IPS-15b (cell line): ENCODE data around the gene ST8SIA3.
A peak's percentile ranks its signal among the peaks of the same experiment; 100 is the strongest.

ENCODE experiments used
- H3K27me3 ChIP-seq: one replicate; pipeline ENCODE4 v1.6.1; 2013; ENCODE audit warnings: low read length; ENCODE audit not compliant: control insufficient read depth, insufficient read depth
- H3K36me3 ChIP-seq: one replicate; pipeline ENCODE4 v1.6.1; 2013; ENCODE audit warnings: low read length; ENCODE audit not compliant: control insufficient read depth, insufficient read depth
- H3K4me1 ChIP-seq: one replicate; pipeline ENCODE4 v1.6.1; 2013; ENCODE audit warnings: mild to moderate bottlenecking, low read length; ENCODE audit not compliant: control insufficient read depth, insufficient read depth
- H3K4me3 ChIP-seq: one replicate; pipeline ENCODE4 v1.5.1; 2013; ENCODE audit warnings: low read depth, low read length
- H3K9ac ChIP-seq: one replicate; pipeline ENCODE4 v1.6.1; 2013; ENCODE audit warnings: low read depth, mild to moderate bottlenecking, low read length
- H3K9me3 ChIP-seq: one replicate; pipeline ENCODE4 v1.6.1; 2013; ENCODE audit warnings: mild to moderate bottlenecking, low read length; ENCODE audit not compliant: control insufficient read depth, insufficient read depth

Gene ST8SIA3, protein sequence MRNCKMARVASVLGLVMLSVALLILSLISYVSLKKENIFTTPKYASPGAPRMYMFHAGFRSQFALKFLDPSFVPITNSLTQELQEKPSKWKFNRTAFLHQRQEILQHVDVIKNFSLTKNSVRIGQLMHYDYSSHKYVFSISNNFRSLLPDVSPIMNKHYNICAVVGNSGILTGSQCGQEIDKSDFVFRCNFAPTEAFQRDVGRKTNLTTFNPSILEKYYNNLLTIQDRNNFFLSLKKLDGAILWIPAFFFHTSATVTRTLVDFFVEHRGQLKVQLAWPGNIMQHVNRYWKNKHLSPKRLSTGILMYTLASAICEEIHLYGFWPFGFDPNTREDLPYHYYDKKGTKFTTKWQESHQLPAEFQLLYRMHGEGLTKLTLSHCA

DNA sequence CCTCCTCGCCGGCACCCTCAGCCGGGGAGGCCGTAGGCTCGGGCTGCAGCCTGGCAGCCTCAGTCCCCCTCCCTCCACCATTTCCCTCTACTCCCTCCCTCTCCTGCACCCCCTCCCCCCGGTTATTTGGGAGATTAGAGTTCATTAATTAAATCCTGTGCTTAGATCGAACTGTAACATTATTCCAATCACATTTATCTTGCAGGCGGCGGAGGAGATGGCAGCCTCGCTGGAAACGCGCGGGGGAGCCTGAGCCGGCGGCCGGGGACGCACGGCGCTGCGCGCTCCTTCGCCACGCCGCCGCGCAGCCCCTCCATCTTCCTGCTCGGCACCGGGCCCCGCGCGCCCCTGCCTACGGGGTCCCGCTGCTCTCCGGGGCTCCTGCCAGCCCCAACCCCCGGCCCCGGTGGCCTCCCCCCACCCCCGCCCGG is at the start of gene ST8SIA3:
Gene ST8SIA3 (plus strand): TSS at position 287 of the 431 bp plus-strand sequence. CDS start 290 bp downstream, outside the sequence.
- H3K4me1 ChIP-seq: peaks cover 6% of the 10 kb centered on the region
- peaks cover 27% of the 10 kb centered on the region for H3K27me3 ChIP-seq
- H3K9ac ChIP-seq: no peak within 1 kb of the TSS
- H3K4me3 ChIP-seq: peak within 1 kb of the TSS; percentile 80
- no peaks in the 10 kb centered on the region for H3K36me3 ChIP-seq
- H3K9me3 ChIP-seq: no peaks in the 10 kb centered on the region

DNA sequence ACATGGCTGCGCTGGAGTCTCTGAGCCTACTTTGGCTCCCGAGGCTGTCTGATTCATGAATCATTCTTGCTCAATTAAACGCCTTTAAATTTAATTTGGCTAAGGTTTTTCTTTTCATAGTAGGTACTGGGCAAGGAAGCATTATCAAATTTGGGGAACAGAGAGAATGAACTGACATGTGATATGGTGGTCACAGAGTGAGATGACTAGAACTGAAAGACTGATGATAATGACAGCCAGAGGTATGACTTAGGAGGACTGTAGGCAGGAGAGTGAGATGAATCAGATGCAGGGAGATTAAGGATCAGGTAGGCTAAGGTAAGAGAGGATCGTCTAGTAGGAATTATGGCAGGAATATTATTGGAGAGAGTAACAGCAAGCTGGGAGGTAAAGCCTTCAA is 40.9 kb upstream of the ST8SIA3 start:
- H3K9me3 ChIP-seq: no peaks in the 10 kb centered on the region
- no peak overlapping the region for H3K9ac ChIP-seq
- H3K4me1 ChIP-seq: no peaks in the 10 kb centered on the region
- no peaks in the 10 kb centered on the region for H3K36me3 ChIP-seq
- H3K27me3 ChIP-seq: no peaks in the 10 kb centered on the region
- no peak overlapping the region for H3K4me3 ChIP-seq

DNA sequence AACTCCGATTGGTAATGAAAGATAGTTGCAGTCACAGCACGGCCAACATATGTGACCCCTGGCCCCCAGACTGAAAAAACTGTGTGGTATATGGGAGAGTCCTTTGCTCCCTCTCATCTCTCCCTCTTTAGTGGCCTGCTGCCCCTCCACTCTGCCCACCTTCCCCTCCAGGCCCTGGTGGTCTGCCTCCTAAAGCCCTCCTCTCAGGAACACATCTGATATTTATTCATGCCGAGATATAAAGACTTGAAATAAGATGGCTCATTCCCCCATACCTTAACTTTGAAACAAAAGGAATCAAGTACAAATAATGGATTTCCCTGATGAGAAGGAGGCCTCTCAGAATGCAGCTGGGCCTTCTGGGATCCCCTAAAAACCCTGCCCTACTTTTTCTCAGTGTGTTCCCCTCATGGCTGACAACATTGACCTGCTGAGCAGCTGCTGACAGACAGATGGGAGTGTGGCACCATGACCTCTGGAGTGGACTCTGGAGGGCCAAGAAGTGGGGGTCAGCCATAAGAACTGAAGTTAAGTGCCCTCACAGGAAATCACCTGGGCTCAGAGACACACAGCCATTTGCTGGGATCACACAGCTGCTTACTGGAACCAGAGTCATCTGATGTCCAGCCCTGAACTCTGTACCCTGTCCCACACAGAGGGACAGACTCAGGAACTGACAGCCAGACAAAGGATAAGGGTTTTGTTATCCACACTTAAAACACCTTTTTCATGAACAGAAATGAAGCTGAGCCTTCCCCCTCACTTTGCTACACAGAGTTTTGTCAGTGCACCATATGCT is 39.8 kb upstream of the ST8SIA3 start:
- H3K9me3 ChIP-seq: no peaks in the 10 kb centered on the region
- H3K27me3 ChIP-seq: no peaks in the 10 kb centered on the region
- H3K36me3 ChIP-seq: no peaks in the 10 kb centered on the region

DNA sequence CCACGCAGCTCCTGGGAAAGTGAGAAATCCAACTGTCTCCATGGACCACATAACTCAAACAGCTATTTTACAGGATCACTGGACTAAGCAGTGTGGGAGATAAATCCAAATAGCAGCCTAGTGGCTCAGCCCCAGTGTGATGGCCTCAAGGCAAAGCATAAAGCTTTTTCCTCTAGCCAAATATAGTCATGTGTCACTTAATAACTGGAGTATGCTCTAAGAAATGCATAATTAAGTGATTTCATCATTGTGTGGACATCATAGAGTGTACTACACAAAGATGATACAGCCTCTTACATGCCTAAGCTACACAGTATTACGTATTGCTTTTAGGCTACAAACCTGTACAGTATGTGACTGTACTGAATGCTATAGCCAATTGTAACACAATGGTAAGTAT is 31.8 kb upstream of the ST8SIA3 start:
- Histone ChIP-seq H3K9ac (no peak overlapping the region), H3K9me3 (no peaks in the 10 kb centered on the region), H3K36me3 (no peaks in the 10 kb centered on the region), H3K4me3 (no peak overlapping the region), H3K4me1 (no peaks in the 10 kb centered on the region), H3K27me3 (no peaks in the 10 kb centered on the region)

More for the DNA sequence above, 39.8 kb upstream of the ST8SIA3 start:
- no peak overlapping the region for H3K4me3 ChIP-seq
- no peak overlapping the region for H3K9ac ChIP-seq
- H3K4me1 ChIP-seq: no peaks in the 10 kb centered on the region

DNA sequence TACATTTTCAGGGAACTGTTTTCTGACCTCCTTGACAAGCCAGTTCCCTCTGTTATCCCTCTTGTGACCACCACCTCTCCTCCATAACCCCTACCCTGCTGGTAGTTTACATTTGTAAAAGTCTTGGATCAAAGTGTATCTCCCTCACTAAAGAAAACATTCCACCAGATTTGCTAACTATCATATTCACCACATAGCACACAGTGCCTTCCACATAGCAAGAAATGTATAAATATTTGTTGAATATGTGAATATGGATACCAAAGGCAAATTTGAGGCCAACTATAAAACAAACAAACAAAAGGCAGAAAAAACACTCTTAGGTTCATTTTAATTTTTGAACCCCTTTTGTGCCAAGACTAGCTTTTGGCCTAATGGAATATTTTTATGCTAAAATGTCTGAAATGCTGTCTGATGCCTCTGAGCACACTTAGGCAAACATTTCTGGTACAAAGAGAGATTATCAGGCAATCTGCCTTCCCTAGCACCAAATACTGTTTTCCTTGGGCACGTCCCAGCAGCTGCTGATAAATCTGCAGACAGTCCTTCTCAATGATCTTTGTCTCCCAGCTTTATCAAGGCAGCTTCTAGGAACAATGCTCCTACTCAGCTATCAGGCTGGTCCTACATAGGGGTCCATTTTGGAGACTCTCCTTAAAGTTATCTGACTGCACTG is 26.7 kb upstream of the ST8SIA3 start:
- no peaks in the 10 kb centered on the region for H3K4me1 ChIP-seq
- no peak overlapping the region for H3K9ac ChIP-seq
- H3K36me3 ChIP-seq: no peaks in the 10 kb centered on the region
- no peaks in the 10 kb centered on the region for H3K27me3 ChIP-seq
- no peak overlapping the region for H3K4me3 ChIP-seq
- H3K9me3 ChIP-seq: no peaks in the 10 kb centered on the region

DNA sequence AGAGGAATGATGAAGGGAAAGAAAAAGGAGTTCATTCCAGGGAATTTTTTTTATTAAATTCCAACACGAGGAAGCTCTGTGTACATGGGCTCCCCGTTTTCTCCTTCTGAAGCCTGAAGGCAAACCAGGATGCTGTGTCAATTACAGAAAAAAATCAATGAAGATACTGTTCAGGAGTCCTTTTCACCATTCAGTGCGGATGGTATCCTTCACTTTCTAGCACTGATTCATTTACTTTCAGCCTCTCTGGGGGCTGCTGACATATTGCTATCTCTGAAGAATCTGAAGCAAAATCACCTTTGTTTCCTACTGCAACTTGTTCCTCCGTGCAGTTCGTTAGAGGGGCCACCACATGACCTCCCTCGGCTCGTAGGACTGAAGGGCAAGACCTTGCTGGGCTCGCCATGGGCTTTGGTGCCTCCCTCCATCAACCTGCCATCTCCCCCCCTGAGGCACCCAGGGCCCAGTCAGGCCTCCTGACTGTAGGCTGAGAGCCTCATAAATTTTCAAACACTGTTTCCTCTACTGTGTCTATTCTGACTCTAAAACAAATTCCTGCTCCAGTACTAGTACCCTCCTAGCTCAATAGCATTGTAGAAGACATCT is 25.5 kb upstream of the ST8SIA3 start:
- Histone ChIP-seq H3K4me1 (no peaks in the 10 kb centered on the region), H3K9ac (no peak overlapping the region), H3K27me3 (no peaks in the 10 kb centered on the region), H3K36me3 (no peaks in the 10 kb centered on the region), H3K9me3 (no peaks in the 10 kb centered on the region), H3K4me3 (no peak overlapping the region)

DNA sequence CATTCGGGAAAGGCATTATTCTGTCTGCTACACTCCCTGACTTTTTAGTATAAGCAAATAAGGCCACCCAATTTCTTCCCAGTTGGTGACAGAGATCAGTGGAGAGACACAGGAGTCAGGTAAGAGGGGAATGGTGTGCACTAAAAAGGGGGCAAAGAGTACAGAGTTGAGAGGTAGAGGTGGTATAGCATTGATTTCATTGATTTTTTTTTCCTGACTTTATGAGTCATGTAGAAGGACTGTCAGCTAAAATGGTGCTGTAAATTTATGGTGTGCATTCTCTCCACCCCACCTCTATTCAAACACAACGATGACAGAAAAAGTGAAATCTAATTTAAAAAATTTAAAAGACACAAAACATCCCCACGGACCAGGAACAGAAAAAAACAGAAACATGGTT is 23.7 kb upstream of the ST8SIA3 start:
- Histone ChIP-seq H3K4me1 (no peaks in the 10 kb centered on the region), H3K36me3 (no peaks in the 10 kb centered on the region), H3K9ac (no peak overlapping the region), H3K27me3 (no peaks in the 10 kb centered on the region), H3K9me3 (no peaks in the 10 kb centered on the region), H3K4me3 (no peak overlapping the region)

DNA sequence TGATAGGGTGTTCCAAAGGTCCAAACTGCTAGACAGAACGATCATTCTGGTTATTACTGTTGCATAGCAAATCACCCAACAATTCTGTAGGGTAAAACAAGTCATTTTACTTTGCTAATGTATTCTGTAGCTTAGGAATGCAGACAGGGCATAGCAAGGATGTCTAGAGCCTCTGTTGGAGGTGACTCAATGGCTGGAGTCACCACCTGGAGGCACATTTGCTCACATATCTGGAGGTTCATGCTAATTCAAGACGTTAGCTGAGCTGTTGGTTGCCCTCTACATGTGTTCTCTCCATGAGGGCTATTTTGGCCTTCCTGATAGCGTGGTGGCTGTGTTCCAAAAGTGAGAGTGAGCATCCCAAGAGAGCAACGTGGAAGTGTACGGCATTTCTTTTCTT is 22.5 kb upstream of the ST8SIA3 start:
- Histone ChIP-seq H3K4me3 (no peak overlapping the region), H3K9me3 (no peaks in the 10 kb centered on the region), H3K36me3 (no peaks in the 10 kb centered on the region), H3K4me1 (no peaks in the 10 kb centered on the region), H3K27me3 (no peaks in the 10 kb centered on the region), H3K9ac (no peak overlapping the region)

DNA sequence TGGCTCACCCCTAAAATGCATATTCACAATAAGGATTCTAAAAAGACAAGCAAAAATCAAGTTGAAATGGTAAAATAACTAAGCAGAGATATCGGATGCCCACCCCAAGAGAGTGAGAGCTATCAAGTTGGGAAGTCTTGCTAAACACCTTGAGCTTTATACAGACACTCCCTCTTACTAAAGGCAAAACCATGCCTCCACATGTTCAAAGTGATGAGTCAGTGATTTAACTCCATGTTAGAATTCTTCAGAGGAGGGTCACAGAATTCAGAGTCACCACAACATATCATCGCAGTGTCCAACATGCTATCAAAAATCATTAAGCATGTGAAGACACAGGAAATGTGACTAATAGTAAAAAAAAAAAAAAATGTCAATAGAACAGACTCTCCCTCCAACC is 20.6 kb upstream of the ST8SIA3 start:
- H3K9me3 ChIP-seq: no peaks in the 10 kb centered on the region
- no peaks in the 10 kb centered on the region for H3K27me3 ChIP-seq
- no peaks in the 10 kb centered on the region for H3K4me1 ChIP-seq
- no peaks in the 10 kb centered on the region for H3K36me3 ChIP-seq
- no peak overlapping the region for H3K4me3 ChIP-seq
- no peak overlapping the region for H3K9ac ChIP-seq

DNA sequence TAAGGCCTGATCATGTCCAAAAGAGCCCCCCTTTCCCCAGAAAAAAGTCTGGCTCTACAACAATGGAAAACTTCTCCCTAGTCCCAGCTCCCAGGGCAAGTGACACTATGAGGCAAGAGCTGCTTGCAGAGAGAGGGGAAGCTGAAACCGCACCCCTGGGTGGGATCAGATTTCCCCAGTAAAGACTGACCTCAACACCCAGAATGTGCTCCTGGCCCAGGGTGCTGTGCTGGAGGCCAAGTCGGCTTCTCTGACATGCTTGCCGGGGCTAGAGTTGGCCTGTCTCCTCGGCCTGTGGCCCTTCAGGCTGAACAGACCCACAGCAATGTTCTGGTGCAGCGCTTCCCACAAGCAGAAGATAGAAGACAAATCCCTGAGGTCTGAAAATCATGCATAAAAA is 18.4 kb upstream of the ST8SIA3 start:
- Histone ChIP-seq H3K4me1 (no peaks in the 10 kb centered on the region), H3K4me3 (no peak overlapping the region), H3K27me3 (no peaks in the 10 kb centered on the region), H3K36me3 (no peaks in the 10 kb centered on the region), H3K9ac (no peak overlapping the region), H3K9me3 (no peaks in the 10 kb centered on the region)

DNA sequence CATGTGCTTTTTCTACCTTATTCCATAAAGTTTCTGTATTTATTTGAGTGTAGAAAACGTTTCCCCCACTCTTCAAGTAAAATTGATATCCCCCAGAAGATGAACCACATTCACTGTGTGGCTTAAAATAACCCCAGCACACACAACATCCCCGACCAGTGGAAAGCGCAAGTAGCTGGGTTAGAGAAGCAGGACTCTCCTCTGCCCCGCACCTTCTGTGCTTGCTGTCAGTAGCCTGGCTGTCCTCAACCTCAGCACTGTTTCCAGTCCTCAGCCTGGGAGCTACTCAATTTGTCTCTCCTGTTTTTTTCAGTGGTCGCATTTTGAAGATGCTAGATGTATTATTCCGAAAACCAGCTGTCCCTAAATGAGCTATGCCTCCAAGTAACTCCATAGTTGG is 18.0 kb upstream of the ST8SIA3 start:
- Histone ChIP-seq H3K9me3 (no peaks in the 10 kb centered on the region), H3K4me1 (no peaks in the 10 kb centered on the region), H3K4me3 (no peak overlapping the region), H3K27me3 (no peaks in the 10 kb centered on the region), H3K36me3 (no peaks in the 10 kb centered on the region), H3K9ac (no peak overlapping the region)
